ENCODE measurements around the gene BCLAF1. TPM values are rescaled to one million over a fixed set of nuclear protein-coding genes. Genes with fewer than 3 reads are reported as not detected.

BCLAF1 gene
- total and polyA plus RNA-seq, 9 of the 15 experiments (the other 6 are each of a cell fraction or from before 2014, with no cell fraction given): 65.4 to 286 (median 165) TPM

- TF ChIP-seq CLOCK (CRISPR knock-in tag; IDR thresholded peaks at IDR 0.05; ENCODE audit: borderline replicate concordance) (no peak), PHB (CRISPR knock-in tag; IDR thresholded peaks at IDR 0.05) (0 out of 2 replicates have a peak, but pooled peaks have one; percentile 32), POLR2B (IDR thresholded peaks at IDR 0.05; ENCODE audit: low read depth, partially characterized antibody) (peak; percentile 85), SRSF9 (IDR thresholded peaks at IDR 0.05; ENCODE audit: borderline replicate concordance, low read depth, low read length) (no peak), MAFF (IDR thresholded peaks at IDR 0.05; ENCODE audit: low read length) (peak; percentile 34; the same call in 1 of the 2 replicates), ZNF24 (IDR thresholded peaks at IDR 0.05) (peak; percentile 68), ADNP (tag; IDR thresholded peaks at IDR 0.05) (no peak), ETV5 (CRISPR knock-in tag; IDR thresholded peaks at IDR 0.05; ENCODE audit: low read depth) (peak; percentile 70), ATF7 (IDR thresholded peaks at IDR 0.05) (peak; percentile 95), POU5F1 (IDR thresholded peaks at IDR 0.05; ENCODE audit: borderline replicate concordance, low read depth, low read length, partially characterized antibody) (peak; percentile 92)
- TF ChIP-seq, protein P1, sequence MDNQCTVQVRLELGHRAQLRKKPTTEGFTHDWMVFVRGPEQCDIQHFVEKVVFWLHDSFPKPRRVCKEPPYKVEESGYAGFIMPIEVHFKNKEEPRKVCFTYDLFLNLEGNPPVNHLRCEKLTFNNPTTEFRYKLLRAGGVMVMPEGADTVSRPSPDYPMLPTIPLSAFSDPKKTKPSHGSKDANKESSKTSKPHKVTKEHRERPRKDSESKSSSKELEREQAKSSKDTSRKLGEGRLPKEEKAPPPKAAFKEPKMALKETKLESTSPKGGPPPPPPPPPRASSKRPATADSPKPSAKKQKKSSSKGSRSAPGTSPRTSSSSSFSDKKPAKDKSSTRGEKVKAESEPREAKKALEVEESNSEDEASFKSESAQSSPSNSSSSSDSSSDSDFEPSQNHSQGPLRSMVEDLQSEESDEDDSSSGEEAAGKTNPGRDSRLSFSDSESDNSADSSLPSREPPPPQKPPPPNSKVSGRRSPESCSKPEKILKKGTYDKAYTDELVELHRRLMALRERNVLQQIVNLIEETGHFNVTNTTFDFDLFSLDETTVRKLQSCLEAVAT (IDR thresholded peaks at IDR 0.05): peak; percentile 100
- TF ChIP-seq, protein P2, sequence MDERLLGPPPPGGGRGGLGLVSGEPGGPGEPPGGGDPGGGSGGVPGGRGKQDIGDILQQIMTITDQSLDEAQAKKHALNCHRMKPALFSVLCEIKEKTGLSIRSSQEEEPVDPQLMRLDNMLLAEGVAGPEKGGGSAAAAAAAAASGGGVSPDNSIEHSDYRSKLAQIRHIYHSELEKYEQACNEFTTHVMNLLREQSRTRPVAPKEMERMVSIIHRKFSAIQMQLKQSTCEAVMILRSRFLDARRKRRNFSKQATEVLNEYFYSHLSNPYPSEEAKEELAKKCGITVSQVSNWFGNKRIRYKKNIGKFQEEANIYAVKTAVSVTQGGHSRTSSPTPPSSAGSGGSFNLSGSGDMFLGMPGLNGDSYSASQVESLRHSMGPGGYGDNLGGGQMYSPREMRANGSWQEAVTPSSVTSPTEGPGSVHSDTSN (CRISPR knock-in tag; IDR thresholded peaks at IDR 0.05; ENCODE audit: low read depth): no peak
- TF ChIP-seq, protein P2 (tag; conservative IDR thresholded peaks at IDR 0.05; ENCODE audit: low read depth): peak; percentile 89
- TF ChIP-seq, protein P3, sequence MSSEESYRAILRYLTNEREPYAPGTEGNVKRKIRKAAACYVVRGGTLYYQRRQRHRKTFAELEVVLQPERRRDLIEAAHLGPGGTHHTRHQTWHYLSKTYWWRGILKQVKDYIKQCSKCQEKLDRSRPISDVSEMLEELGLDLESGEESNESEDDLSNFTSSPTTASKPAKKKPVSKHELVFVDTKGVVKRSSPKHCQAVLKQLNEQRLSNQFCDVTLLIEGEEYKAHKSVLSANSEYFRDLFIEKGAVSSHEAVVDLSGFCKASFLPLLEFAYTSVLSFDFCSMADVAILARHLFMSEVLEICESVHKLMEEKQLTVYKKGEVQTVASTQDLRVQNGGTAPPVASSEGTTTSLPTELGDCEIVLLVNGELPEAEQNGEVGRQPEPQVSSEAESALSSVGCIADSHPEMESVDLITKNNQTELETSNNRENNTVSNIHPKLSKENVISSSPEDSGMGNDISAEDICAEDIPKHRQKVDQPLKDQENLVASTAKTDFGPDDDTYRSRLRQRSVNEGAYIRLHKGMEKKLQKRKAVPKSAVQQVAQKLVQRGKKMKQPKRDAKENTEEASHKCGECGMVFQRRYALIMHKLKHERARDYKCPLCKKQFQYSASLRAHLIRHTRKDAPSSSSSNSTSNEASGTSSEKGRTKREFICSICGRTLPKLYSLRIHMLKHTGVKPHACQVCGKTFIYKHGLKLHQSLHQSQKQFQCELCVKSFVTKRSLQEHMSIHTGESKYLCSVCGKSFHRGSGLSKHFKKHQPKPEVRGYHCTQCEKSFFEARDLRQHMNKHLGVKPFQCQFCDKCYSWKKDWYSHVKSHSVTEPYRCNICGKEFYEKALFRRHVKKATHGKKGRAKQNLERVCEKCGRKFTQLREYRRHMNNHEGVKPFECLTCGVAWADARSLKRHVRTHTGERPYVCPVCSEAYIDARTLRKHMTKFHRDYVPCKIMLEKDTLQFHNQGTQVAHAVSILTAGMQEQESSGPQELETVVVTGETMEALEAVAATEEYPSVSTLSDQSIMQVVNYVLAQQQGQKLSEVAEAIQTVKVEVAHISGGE (CRISPR knock-in tag; IDR thresholded peaks at IDR 0.05): no peak
- TF ChIP-seq, protein P4, sequence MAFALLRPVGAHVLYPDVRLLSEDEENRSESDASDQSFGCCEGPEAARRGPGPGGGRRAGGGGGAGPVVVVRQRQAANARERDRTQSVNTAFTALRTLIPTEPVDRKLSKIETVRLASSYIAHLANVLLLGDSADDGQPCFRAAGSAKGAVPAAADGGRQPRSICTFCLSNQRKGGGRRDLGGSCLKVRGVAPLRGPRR (CRISPR knock-in tag; IDR thresholded peaks at IDR 0.05): no peak
Measured at GRCh38 chr6:136249811-136250685, 39.6 kb downstream of the BCLAF1 start, which contains the start of gene MTFR2 (continued).
